Mucosa of descending colon (tissue), 3 donors: ENCODE measurements around the gene PKDCC. TPM values are rescaled to one million over a fixed set of nuclear protein-coding genes. Genes with fewer than 3 reads are reported as not detected.

Experiments
- ATAC-seq: fragments of 200-7000 bp; cut with Tn5 transposase; one replicate; pipeline ENCODE4 v1.9.1; 2020; ENCODE audit warnings: mild to moderate bottlenecking, moderate library complexity
- DNase-seq, 3 donors: peaks; one replicate each; pipeline ENCODE4 v3.0.0-alpha.2; 2020
- H3K36me3 ChIP-seq: fragments of 200-600 bp; one replicate; pipeline ENCODE4 v1.8.0; 2021; ENCODE audit warnings: low read depth, mild to moderate bottlenecking
- H3K4me1 ChIP-seq: fragments of 200-600 bp; one replicate; pipeline ENCODE4 v1.8.0; 2021; ENCODE audit warnings: low read depth, mild to moderate bottlenecking
- H3K4me3 ChIP-seq: fragments of 200-600 bp; one replicate; pipeline ENCODE4 v1.8.0; 2021; ENCODE audit warnings: mild to moderate bottlenecking
- H3K9me3 ChIP-seq: fragments of 200-600 bp; one replicate; pipeline ENCODE4 v1.8.0; 2021; ENCODE audit warnings: mild to moderate bottlenecking
- intact Hi-C, 2 donors: fragments of 100-400 bp; cut with DNase I in 1 of 2; cut with micrococcal nuclease in 1 of 2; formaldehyde crosslinking; loops; one replicate each; pipeline versions ENCODE4 v1.11.0 to v1.11.1; 2022; cut with DNase I, micrococcal nuclease
- total RNA-seq, 3 donors: library from RNA; stranded (reverse); fragmentation: NEBNext Ultra II Directional in 2 of 3; extraction: Animal tissue kit (Norgen Biotek cat#: 25700) in 2 of 3; gene quantifications; one replicate each; pipeline versions ENCODE4 v1.2.1 to v1.2.4, GENCODE V29; 2021 to 2023
- TF ChIP-seq, protein P1 (sequence below): fragments of 200-600 bp; IDR thresholded peaks from one replicate; pipeline ENCODE4 v1.8.0; 2022; ENCODE audit warnings: antibody characterized with exemption, mild to moderate bottlenecking
- donor health status: DM: no; HTN: no; CAD: no; lungs with moderate emphysema.
- donor health status: DM: no; HTN: no; CAD: no.
- donor health status: DM: no; HTN: yes; CAD: no.

PKDCC gene
- total RNA-seq, 3 donors from 2014 or later, result 79.3 to 88.8 (median 80.7) TPM

DNA sequence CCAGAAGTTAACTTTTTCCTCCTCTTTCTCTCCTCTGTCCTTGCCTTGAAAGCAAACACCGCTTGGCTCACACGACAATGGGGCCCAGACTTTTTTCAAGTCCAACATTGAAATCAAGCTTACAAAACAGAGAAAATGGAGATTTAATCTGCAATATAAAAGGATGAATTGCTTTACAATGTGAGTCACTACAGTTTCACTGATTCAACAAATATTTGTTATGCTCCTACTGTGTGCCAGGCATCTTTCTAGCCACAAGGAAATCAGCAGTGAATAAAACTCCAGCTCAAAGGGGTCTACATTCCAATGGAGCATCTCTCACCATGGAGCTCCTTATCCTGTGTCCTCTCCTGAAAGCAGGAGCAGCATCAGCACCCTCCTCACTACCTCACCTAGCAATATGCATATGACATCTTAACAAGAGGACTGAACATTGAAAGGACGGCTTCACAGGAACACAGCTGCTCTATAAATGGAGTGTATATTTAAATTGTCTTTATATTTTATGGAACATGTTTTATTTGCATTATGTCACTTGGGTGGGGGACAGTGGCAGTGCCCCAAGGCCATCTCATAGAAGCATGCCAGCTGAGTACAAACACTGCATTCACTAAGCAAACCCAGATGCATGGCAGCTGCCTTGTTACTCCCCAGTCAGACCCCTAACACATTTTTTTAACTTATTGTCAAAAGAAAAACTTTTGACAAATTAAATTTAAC lies 39.5 kb downstream of the PKDCC start:
- TF ChIP-seq, protein P1, sequence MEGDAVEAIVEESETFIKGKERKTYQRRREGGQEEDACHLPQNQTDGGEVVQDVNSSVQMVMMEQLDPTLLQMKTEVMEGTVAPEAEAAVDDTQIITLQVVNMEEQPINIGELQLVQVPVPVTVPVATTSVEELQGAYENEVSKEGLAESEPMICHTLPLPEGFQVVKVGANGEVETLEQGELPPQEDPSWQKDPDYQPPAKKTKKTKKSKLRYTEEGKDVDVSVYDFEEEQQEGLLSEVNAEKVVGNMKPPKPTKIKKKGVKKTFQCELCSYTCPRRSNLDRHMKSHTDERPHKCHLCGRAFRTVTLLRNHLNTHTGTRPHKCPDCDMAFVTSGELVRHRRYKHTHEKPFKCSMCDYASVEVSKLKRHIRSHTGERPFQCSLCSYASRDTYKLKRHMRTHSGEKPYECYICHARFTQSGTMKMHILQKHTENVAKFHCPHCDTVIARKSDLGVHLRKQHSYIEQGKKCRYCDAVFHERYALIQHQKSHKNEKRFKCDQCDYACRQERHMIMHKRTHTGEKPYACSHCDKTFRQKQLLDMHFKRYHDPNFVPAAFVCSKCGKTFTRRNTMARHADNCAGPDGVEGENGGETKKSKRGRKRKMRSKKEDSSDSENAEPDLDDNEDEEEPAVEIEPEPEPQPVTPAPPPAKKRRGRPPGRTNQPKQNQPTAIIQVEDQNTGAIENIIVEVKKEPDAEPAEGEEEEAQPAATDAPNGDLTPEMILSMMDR, result no peak
- DNase-seq, result no peak
- intact Hi-C loops, result loop anchor here (5.0 kb wide), 2 partner anchors 220 to 235 kb away; no protein-coding TSS in a partner anchor
- Histone ChIP-seq H3K9me3 (no peaks in the 10 kb centered on the region), H3K4me3 (no peak overlapping the region), H3K4me1 (peaks cover 32% of the 10 kb centered on the region), H3K36me3 (no peaks in the 10 kb centered on the region)
- ATAC-seq, result peak; percentile 49

DNA sequence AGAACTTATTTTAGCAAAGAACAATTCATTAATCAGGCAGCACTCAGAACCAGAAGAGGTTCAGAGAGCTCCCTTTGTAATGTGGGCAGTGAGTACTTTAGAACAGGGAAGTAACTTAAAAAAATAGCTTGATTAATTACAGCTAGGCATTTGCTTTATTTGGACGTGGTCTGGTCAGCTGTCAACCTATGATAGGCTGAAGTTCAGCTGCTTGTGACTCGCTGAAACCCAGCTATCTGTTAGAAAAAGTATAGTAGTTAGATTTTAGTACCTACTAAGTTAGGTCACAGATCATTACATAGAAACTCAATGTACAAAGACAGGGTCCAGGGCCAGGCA lies 40.0 kb downstream of the PKDCC start:
- ATAC-seq, result no peak
- TF ChIP-seq, protein P1, result no peak
- no peak overlapping the region for H3K4me3 ChIP-seq
- intact Hi-C loops, result loop anchor here (5.0 kb wide), 2 partner anchors 221 to 236 kb away; no protein-coding TSS in a partner anchor
- H3K4me1 ChIP-seq, result peaks cover 30% of the 10 kb centered on the region
- DNase-seq, result no peak
- no peaks in the 10 kb centered on the region for H3K36me3 ChIP-seq
- no peaks in the 10 kb centered on the region for H3K9me3 ChIP-seq

DNA sequence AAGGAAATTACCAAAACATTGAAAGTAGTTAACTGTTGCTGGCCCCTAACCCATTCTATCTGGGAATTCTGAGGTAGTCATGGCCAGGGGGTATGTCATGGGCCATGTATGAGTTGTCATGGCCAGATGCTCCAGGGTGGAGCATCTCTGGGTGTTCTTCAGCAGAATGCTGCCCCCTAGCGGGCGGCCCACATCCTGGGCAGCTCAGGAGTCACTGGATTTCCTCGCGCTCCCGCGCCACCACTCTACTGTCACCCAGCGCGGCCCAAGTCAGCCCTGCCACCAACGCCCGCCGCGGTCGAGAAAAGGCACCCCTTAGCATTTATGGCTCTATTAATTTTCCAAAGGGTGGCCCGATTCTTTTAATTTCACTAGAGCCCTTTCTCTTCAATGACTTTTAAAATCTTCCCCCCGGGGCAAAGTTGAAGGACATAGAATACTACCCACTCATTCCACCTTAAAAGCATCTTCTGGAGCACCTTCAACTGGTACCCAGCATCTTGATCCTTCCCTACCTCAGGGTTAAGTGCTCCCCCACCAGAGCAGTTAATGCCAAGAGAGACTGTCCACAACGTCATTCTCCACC lies 41.6 kb downstream of the PKDCC start:
- no peaks in the 10 kb centered on the region for H3K9me3 ChIP-seq
- ATAC-seq (peak; percentile 35), DNase-seq (peak; percentile 48 to 75 (median 66))
- TF ChIP-seq, protein P1, result no peak
- peaks cover 25% of the 10 kb centered on the region for H3K4me1 ChIP-seq
- intact Hi-C loops, result loop anchor here (5.0 kb wide), 2 partner anchors 222 to 237 kb away; no protein-coding TSS in a partner anchor
- H3K36me3 ChIP-seq, result no peaks in the 10 kb centered on the region
- no peak overlapping the region for H3K4me3 ChIP-seq

DNA sequence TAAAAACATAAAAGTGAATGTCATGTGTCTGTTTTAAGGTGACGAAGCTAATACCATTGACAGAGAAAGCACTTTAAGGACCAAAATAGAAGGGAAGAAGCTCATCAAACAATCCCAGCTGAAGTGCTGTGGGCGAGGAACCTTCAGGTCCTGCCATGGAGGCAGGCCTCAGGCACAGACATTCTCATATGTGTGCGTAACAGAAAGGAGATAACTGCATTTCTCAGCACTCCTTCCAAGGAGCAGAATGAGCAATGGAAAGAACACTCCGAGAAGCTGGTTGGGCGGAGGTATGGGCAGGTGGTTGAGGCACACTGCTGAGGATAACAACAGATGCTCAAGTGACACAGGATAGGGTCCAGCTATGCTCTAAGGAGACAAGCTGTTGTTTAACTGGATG lies 42.4 kb downstream of the PKDCC start:
- peaks cover 25% of the 10 kb centered on the region for H3K4me1 ChIP-seq
- no peaks in the 10 kb centered on the region for H3K36me3 ChIP-seq
- TF ChIP-seq, protein P1, result no peak
- intact Hi-C loops, result loop anchor here (10.0 kb wide), 2 partner anchors 145 to 235 kb away; no protein-coding TSS in a partner anchor
- ATAC-seq (no peak), DNase-seq (no peak)
- H3K9me3 ChIP-seq, result no peaks in the 10 kb centered on the region
- no peak overlapping the region for H3K4me3 ChIP-seq

DNA sequence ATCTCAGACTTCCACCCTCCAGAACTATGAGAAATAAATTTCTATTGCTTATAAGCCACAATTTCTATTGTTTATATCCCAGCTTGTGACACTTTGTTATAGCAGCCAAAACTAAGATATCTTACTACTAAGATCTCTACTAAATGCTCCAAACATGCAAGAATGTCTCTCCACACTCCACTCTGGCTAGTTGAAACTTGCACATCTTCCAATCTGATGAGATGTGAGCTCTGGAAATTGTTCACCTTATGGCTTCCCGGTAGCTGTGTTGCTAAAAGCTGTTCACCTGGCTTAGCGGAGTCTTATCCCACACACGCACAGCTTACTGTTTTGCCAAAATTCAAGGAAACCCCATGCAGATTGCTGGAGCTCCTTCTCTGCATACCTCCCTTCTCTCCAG lies 43.9 kb downstream of the PKDCC start:
- no peak overlapping the region for H3K4me3 ChIP-seq

More for the DNA sequence above, 43.9 kb downstream of the PKDCC start:
- intact Hi-C loops, result loop anchor here (10.0 kb wide), 2 partner anchors 143 to 233 kb away; no protein-coding TSS in a partner anchor
- Histone ChIP-seq H3K9me3 (no peaks in the 10 kb centered on the region), H3K36me3 (no peaks in the 10 kb centered on the region), H3K4me1 (peaks cover 22% of the 10 kb centered on the region)
- no peak for DNase-seq
- TF ChIP-seq, protein P1, result no peak
- no peak for ATAC-seq
